HG02571 (cell line): ENCODE measurements around the gene AMPD3.
A peak's percentile ranks its signal among the peaks of the same experiment; 100 is the strongest.

Experiments used
- ATAC-seq: cut with Tn5 transposase; IDR thresholded peaks from one replicate; pipeline ENCODE4 v1.9.1; 2021; ENCODE audit warnings: mild to moderate bottlenecking, moderate library complexity; ENCODE audit not compliant: unreplicated experiment

Gene AMPD3

GRCh38 chr11:10486161-10486840 lies 31.2 kb downstream of the AMPD3 start:
- no peak for ATAC-seq

GRCh38 chr11:10487002-10487647 lies 32.1 kb downstream of the AMPD3 start:
- no peak for ATAC-seq

DNA sequence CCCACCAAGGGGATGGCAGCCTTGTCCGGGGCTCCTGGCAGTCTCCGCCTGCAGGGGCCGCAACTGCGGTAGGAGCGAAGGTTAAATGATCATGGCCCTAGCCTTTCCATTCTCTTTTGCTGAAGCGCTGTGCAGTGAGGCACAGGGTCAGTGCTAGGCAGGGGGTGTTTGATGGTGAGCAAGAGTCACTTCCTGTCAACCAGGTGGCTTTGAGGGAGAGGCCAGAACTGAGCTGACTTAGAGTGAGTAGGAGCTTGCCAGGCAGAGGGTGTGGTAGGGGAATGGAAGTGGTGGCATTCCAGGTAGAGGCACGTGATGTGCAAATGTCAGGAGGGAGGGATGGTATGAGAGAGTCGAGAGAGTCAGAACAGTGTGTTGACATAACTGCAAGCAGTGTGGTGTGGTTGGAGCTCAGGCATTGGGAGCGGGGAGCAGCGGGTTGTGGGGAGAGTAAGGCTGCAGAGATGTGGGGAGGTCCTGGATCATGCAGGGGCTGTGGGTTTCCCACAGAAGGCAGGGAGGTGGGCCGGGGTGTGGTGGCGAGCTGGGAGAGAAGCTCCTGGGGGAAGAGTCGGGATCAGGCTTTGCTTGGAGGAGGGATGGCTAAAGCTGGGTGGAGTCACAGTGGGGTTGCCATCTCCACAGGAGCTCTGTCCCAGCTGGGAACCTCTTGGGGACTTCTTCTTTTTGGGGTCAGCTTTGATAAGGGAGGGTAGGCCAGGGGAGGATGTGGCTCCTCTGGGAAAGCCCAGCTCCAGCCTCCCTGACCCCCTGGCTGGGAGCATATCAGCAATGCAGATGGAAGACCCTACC lies 33.3 kb downstream of the AMPD3 start:
- ATAC-seq = peak; percentile 6

- peak; percentile 57 for ATAC-seq
Observed at GRCh38 chr11:10488934-10489691, 34.0 kb downstream of the AMPD3 start.

- no peak for ATAC-seq
Observed at GRCh38 chr11:10490032-10490397, 35.0 kb downstream of the AMPD3 start.

DNA sequence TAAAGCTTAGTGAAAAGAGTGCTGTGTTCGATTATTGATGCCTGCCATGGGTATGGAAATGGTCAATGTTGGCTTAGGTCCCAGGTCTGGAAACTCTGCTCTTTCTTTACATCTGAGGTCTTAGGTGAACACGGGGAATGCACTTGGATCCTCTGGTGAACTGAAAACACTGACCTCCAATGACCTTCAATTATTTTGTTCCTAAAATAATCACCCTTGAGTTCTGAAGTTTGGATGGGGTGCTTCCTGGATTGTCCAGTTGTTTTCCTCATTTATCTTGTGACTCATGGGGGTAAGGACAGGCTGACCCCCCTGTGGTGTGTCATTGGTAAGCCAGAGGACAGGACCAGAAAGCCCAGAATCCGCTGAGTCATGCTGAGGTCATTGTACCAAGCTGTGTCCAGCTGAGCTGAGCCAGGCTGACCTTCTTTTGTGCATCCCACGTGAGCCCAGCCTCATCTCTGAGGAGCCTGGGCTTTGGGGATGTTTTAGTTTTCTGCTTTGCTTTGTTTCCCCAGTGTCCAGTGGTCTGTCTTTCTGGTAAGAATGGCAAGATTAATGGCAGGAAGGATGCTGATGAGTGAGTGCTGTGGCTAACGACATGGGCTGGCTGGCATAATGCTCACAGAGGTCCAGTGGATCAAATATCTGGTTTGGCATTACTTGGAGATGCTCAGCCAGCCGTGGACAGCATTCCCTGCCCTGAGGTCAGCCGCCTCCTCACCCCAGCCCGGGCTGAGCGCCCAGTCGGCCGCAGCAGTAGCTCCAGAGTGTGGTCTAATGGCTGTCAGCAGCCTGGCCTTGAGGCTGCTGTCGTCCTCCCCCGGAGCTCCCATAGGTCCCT lies 35.6 kb downstream of the AMPD3 start:
- ATAC-seq = no peak

- ATAC-seq = no peak
Observed at GRCh38 chr11:10492084-10492483, 37.0 kb downstream of the AMPD3 start.

GRCh38 chr11:10493041-10493663 lies 38.1 kb downstream of the AMPD3 start:
- no peak for ATAC-seq

- no peak for ATAC-seq
Observed at GRCh38 chr11:10494636-10495463, 39.8 kb downstream of the AMPD3 start.

GRCh38 chr11:10495464-10495786 lies 40.4 kb downstream of the AMPD3 start:
- ATAC-seq = no peak

- ATAC-seq = no peak
Observed at GRCh38 chr11:10496296-10496936, 41.4 kb downstream of the AMPD3 start.

- no peak for ATAC-seq
Observed at GRCh38 chr11:10497371-10498021, 42.4 kb downstream of the AMPD3 start.

- no peak for ATAC-seq
Observed at GRCh38 chr11:10498022-10498400, 42.9 kb downstream of the AMPD3 start.

GRCh38 chr11:10498426-10499250 lies 43.6 kb downstream of the AMPD3 start:
- no peak for ATAC-seq

- ATAC-seq = no peak
Observed at GRCh38 chr11:10499452-10499851, 44.4 kb downstream of the AMPD3 start.

DNA sequence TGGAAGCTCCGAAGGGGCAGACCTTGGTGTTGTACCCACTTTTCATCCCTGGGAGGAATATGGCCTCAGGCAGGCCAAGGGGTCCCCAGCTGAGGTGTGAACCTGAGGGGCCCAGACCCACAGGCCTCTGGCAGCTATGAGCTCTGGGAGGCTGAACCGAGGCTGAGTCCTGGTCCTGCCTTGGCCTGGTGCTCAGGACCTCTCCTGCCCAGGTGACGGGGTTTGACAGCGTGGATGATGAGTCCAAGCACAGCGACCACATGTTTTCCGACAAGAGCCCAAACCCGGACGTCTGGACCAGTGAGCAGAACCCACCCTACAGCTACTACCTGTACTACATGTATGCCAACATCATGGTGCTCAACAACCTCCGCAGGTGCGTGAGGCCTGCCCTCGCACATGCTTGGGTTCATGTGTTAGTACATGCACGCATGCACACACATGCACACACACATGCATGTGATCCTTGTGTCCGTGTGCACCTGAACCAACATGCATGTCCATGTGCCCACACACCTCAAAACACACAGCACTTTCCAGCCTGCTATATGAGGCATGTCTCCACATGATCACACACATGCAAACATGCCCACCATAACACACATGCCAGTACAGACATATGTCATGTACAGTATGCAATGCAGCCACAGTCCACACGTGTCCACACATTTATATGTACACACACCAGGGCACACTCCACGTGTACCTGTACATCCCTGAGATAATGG lies 45.0 kb downstream of the AMPD3 start:
- ATAC-seq = no peak
